IMR-90 (cell line): Measurements from ENCODE around the gene KCNQ2. TPM values are rescaled to one million over a fixed set of nuclear protein-coding genes. Genes with fewer than 3 reads are reported as not detected.

ENCODE experiments used
- ATAC-seq: fragments of 200-7000 bp; cut with Tn5 transposase; 2 replicates; pipeline ENCODE4 v1.9.1; 2020; ENCODE audit warnings: low read depth, mild to moderate bottlenecking, moderate library complexity
- BruUV-seq: library from RNA; stranded (reverse); fragments of 400-500 nt; replicated peaks from 2 replicates; lab custom pipeline; 2021; lab: Mats Ljungman, UMichigan
- CTCF ChIA-PET: fragments of 300-600 bp; formaldehyde crosslinking; extraction: SDS; loops from one replicate; lab custom pipeline; 2021; ENCODE audit warnings: antibody characterized with exemption; lab: Yijun Ruan, JAX
- POLR2A ChIA-PET: fragments of 300-600 bp; sonication (Branson Sonifier 250); formaldehyde crosslinking; loops from one replicate; lab custom pipeline; 2022; ENCODE audit warnings: antibody characterized with exemption; ENCODE audit not compliant: unreplicated experiment; lab: Charles Lee
- DNase-seq: peaks from one replicate; pipeline ENCODE4 v3.0.0; 2013
- H2AFZ ChIP-seq: replicated peaks from 2 replicates; pipeline ENCODE3; 2013; ENCODE audit warnings: low read length, mild to moderate bottlenecking; ENCODE audit not compliant: poor library complexity
- H2AK5ac ChIP-seq: 2 replicates; pipeline ENCODE4 v1.6.1; 2013; ENCODE audit warnings: low read depth, low read length, inconsistent platforms
- H2AK9ac ChIP-seq: replicated peaks from 2 replicates; pipeline ENCODE3; 2013; ENCODE audit warnings: mild to moderate bottlenecking, low read depth, low read length, moderate library complexity; ENCODE audit not compliant: poor library complexity
- H2BK120ac ChIP-seq: 2 replicates; pipeline ENCODE4 v1.6.1; 2013; ENCODE audit warnings: low read depth, low read length, inconsistent platforms
- H2BK15ac ChIP-seq: 3 replicates; pipeline ENCODE4 v1.6.1; 2013; ENCODE audit warnings: low read depth, low read length, inconsistent platforms
- H2BK20ac ChIP-seq: 2 replicates; pipeline ENCODE4 v1.6.1; 2013; ENCODE audit warnings: low read depth, mild to moderate bottlenecking, inconsistent platforms, low read length, moderate library complexity
- H2BK5ac ChIP-seq: 2 replicates; pipeline ENCODE4 v1.6.1; 2013; ENCODE audit warnings: mild to moderate bottlenecking, low read depth, low read length, inconsistent platforms; ENCODE audit not compliant: poor library complexity, severe bottlenecking
- H3K14ac ChIP-seq: replicated peaks from 2 replicates; pipeline ENCODE4 v1.6.1; 2013; ENCODE audit warnings: low read depth, low read length, inconsistent platforms
- H3K18ac ChIP-seq: 2 replicates; pipeline ENCODE4 v1.6.1; 2013; ENCODE audit warnings: low read depth, low read length, control low read depth
- H3K23ac ChIP-seq: 2 replicates; pipeline ENCODE4 v1.6.1; 2013; ENCODE audit warnings: low read depth, low read length, inconsistent platforms
- H3K27ac ChIP-seq: 2 replicates; pipeline ENCODE4 v1.5.1; 2013; ENCODE audit warnings: mild to moderate bottlenecking, control low read depth, low read length; ENCODE audit not compliant: insufficient read depth
- H3K27me3 ChIP-seq: 2 replicates; pipeline ENCODE4 v1.6.1; 2013; ENCODE audit warnings: low read length; ENCODE audit not compliant: control insufficient read depth, insufficient read depth
- H3K36me3 ChIP-seq: 2 replicates; pipeline ENCODE4 v1.6.1; 2013; ENCODE audit warnings: low read length, mixed read lengths; ENCODE audit not compliant: control insufficient read depth, insufficient read depth
- H3K4ac ChIP-seq: 2 replicates; pipeline ENCODE4 v1.6.1; 2013; ENCODE audit warnings: low read depth, low read length, inconsistent platforms
- H3K4me1 ChIP-seq: 2 replicates; pipeline ENCODE4 v1.6.1; 2013; ENCODE audit warnings: low read length, mixed read lengths; ENCODE audit not compliant: control insufficient read depth, insufficient read depth
- H3K4me2 ChIP-seq: 2 replicates; pipeline ENCODE4 v1.6.1; 2013; ENCODE audit warnings: low read depth, mild to moderate bottlenecking, control low read depth, low read length, moderate library complexity
- H3K4me3 ChIP-seq: 2 replicates; pipeline ENCODE4 v1.5.1; 2013; ENCODE audit warnings: low read depth, mild to moderate bottlenecking, control low read depth, low read length, moderate library complexity; ENCODE audit not compliant: insufficient read depth
- H3K56ac ChIP-seq: 2 replicates; pipeline ENCODE4 v1.6.1; 2013; ENCODE audit warnings: low read length, inconsistent platforms; ENCODE audit not compliant: insufficient read depth; ENCODE audit errors: extremely low read depth
- H3K79me1 ChIP-seq, 2 experiments: 2 replicates each; pipeline ENCODE4 v1.6.1; 2013; ENCODE audit warnings: low read length in 2 of 2, inconsistent platforms in 1 of 2, low read depth in 1 of 2
- H3K9ac ChIP-seq: 2 replicates; pipeline ENCODE4 v1.6.1; 2013; ENCODE audit warnings: low read depth, low read length, control low read depth
- H3K9me1 ChIP-seq: 2 replicates; pipeline ENCODE4 v1.6.1; 2013; ENCODE audit warnings: low read length, inconsistent platforms; ENCODE audit not compliant: insufficient read depth
- H3K9me3 ChIP-seq: 2 replicates; pipeline ENCODE4 v1.6.1; 2013; ENCODE audit warnings: low read length; ENCODE audit not compliant: control insufficient read depth, insufficient read depth
- H4K20me1 ChIP-seq: 2 replicates; pipeline ENCODE4 v1.6.1; 2013; ENCODE audit warnings: low read length, inconsistent platforms; ENCODE audit not compliant: insufficient read depth
- H4K5ac ChIP-seq: 2 replicates; pipeline ENCODE4 v1.6.1; 2013; ENCODE audit warnings: mild to moderate bottlenecking, low read depth, low read length, control low read depth
- H4K8ac ChIP-seq, 2 experiments: 2 replicates each; pipeline ENCODE4 v1.6.1; 2013; ENCODE audit warnings: low read depth in 2 of 2, low read length in 2 of 2, control low read depth in 1 of 2, inconsistent platforms in 1 of 2
- H4K91ac ChIP-seq: 2 replicates; pipeline ENCODE4 v1.6.1; 2013; ENCODE audit warnings: low read depth, low read length, inconsistent platforms; ENCODE audit not compliant: insufficient read depth
- BHLHE40 ChIP-seq: fragments of 150-350 bp; IDR thresholded peaks from 2 replicates; pipeline ENCODE4 v1.6.1; 2016; ENCODE audit warnings: mild to moderate bottlenecking, low read depth, low read length
- CEBPB ChIP-seq: IDR thresholded peaks from 2 replicates; pipeline ENCODE4 v1.6.1; 2012; ENCODE audit warnings: low read depth, low read length, improper control_type of control experiment
- CHD1 ChIP-seq: IDR thresholded peaks from 2 replicates; pipeline ENCODE4 v1.6.1; 2012; ENCODE audit warnings: low read depth, low read length, improper control_type of control experiment
- FOS ChIP-seq: fragments of 150-350 bp; IDR thresholded peaks from 2 replicates; pipeline ENCODE4 v1.6.1; 2016; ENCODE audit warnings: low read depth, low read length
- MAFK ChIP-seq: IDR thresholded peaks from 2 replicates; pipeline ENCODE4 v1.6.1; 2012; ENCODE audit warnings: low read depth, low read length, improper control_type of control experiment
- MAZ ChIP-seq: IDR thresholded peaks from 2 replicates; pipeline ENCODE4 v1.6.1; 2012; ENCODE audit warnings: low read depth, mild to moderate bottlenecking, low read length, improper control_type of control experiment, moderate library complexity, borderline replicate concordance
- MXI1 ChIP-seq: IDR thresholded peaks from 2 replicates; pipeline ENCODE4 v1.6.1; 2012; ENCODE audit warnings: low read depth, mild to moderate bottlenecking, low read length, moderate library complexity, borderline replicate concordance
- NFE2L2 ChIP-seq: fragments of 150-350 bp; IDR thresholded peaks from 2 replicates; pipeline ENCODE4 v1.6.1; 2016; ENCODE audit warnings: low read depth, mild to moderate bottlenecking, low read length
- POLR2A ChIP-seq: IDR thresholded peaks from 2 replicates; pipeline ENCODE4 v1.6.1; 2012; ENCODE audit warnings: mild to moderate bottlenecking, low read depth, low read length
- RAD21 ChIP-seq: IDR thresholded peaks from 2 replicates; pipeline ENCODE4 v1.6.1; 2012; ENCODE audit warnings: low read length, improper control_type of control experiment
- RCOR1 ChIP-seq: IDR thresholded peaks from 2 replicates; pipeline ENCODE4 v1.6.1; 2012; ENCODE audit warnings: mild to moderate bottlenecking, low read length, improper control_type of control experiment; ENCODE audit not compliant: insufficient replicate concordance
- RFX5 ChIP-seq: IDR thresholded peaks from 2 replicates; pipeline ENCODE4 v1.8.0; 2012; ENCODE audit warnings: low read depth, mild to moderate bottlenecking, low read length, moderate library complexity
- SMC3 ChIP-seq: fragments of 150-350 bp; IDR thresholded peaks from 2 replicates; pipeline ENCODE4 v1.6.1; 2016; ENCODE audit warnings: low read depth, mild to moderate bottlenecking, antibody characterized with exemption, low read length, moderate library complexity
- WGBS, 2 experiments: methylation state at CpG; one replicate each; pipeline versions ENCODE4 v1.1.5 to v1.1.7; 2013; ENCODE audit warnings: missing lambda C conversion rate in 2 of 2; ENCODE audit not compliant: insufficient read length in 1 of 2; ENCODE audit errors: extremely low coverage in 2 of 2; 5-methylcytosine and 5-hydroxymethylcytosine counted together
- dilution Hi-C: fragments of 300-500 bp; cut with HindIII; formaldehyde crosslinking; loops from one replicate; pipeline ENCODE4 v1.14.3; 2018; ENCODE audit warnings: low sequenced_read_pairs; ENCODE audit not compliant: unreplicated experiment
- in situ Hi-C: fragments of 300-500 bp; cut with MboI; formaldehyde crosslinking; loops from 3 replicates; pipeline ENCODE4 v1.14.3; 2019; ENCODE audit warnings: low sequenced_read_pairs, inconsistent platforms, mixed read lengths
- intact Hi-C: fragments of 100-400 bp; cut with micrococcal nuclease; formaldehyde crosslinking; loops from 2 replicates; pipeline ENCODE4 v1.10.0; 2022
- polyA plus RNA-seq, 3 experiments: library from polyadenylated mRNA; depleted of rRNA; stranded (reverse); fragments of >200 nt; gene quantifications; 2 replicates each; pipeline ENCODE4 v1.2.3, GENCODE V29; 2012; ENCODE audit warnings: low replicate concordance in 1 of 3
- total RNA-seq: library from RNA; depleted of rRNA; stranded (reverse); fragments of >200 nt; gene quantifications from 2 replicates; pipeline ENCODE4 v1.2.3, GENCODE V29; 2012
- TF ChIP-seq, protein P1 (sequence below): fragments of 150-350 bp; IDR thresholded peaks from 2 replicates; pipeline ENCODE4 v1.6.1; 2017; ENCODE audit warnings: mild to moderate bottlenecking, antibody characterized with exemption, low read length, low read depth
- TF ChIP-seq, protein P2 (sequence below): fragments of 150-350 bp; IDR thresholded peaks from 2 replicates; pipeline ENCODE4 v1.6.1; 2016; ENCODE audit warnings: low read depth, mild to moderate bottlenecking, low read length, moderate library complexity, borderline replicate concordance
- TF ChIP-seq, protein P3 (sequence below): conservative IDR thresholded peaks from 2 replicates; pipeline ENCODE4 v1.5.1; 2012; ENCODE audit warnings: mild to moderate bottlenecking, low read depth, low read length, improper control_type of control experiment

KCNQ2 gene
- total and polyA plus RNA-seq, 2 of the 4 experiments (the other 2 are of a cell fraction): 0.02 TPM; not detected in 1

DNA sequence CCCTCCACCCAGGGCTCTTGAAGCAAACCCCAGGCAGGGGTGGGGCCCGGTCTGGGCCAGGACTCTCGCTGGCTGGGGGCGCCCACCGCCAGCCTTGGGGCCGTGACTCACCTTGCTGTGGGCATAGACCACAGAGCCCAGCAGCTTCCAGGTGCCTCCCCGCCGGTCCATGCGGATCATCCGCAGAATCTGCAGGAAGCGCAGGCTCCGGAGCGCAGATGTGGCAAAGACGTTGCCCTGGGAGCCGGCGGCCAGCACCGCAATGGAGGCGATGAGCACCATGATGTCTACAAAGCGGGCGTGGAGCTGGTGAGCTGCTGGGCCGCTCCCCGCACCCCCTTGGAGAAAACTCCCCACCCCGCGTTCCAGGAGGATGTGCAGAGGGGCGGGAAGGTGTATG is 27.9 kb downstream of the KCNQ2 start:
- H3K56ac ChIP-seq: no peak overlapping the region
- no peak overlapping the region for H4K91ac ChIP-seq
- WGBS, 2 experiments: 86% methylated on average over 21 of the region's 24 CpGs; no CpG with 5 or more reads in 1 of the 2 experiments
- no peak overlapping the region for H2AK9ac ChIP-seq
- H3K4me1 ChIP-seq: no peaks in the 10 kb centered on the region
- H3K4me3 ChIP-seq: no peak overlapping the region
- no peaks in the 10 kb centered on the region for H3K9me1 ChIP-seq
- ChIA-PET POLR2A (no interaction called here), CTCF (no interaction called here)
- H3K18ac ChIP-seq: no peak overlapping the region
- H2BK120ac ChIP-seq: no peak overlapping the region
- TF ChIP-seq BHLHE40 (no peak), RAD21 (no peak), CEBPB (no peak), RCOR1 (no peak), FOS (no peak), MAFK (no peak), NFE2L2 (no peak), CHD1 (no peak), MAZ (no peak), POLR2A (no peak), RFX5 (no peak), MXI1 (no peak), SMC3 (no peak)
- TF ChIP-seq, protein P1, sequence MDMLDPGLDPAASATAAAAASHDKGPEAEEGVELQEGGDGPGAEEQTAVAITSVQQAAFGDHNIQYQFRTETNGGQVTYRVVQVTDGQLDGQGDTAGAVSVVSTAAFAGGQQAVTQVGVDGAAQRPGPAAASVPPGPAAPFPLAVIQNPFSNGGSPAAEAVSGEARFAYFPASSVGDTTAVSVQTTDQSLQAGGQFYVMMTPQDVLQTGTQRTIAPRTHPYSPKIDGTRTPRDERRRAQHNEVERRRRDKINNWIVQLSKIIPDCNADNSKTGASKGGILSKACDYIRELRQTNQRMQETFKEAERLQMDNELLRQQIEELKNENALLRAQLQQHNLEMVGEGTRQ: no peak
- TF ChIP-seq, protein P2, sequence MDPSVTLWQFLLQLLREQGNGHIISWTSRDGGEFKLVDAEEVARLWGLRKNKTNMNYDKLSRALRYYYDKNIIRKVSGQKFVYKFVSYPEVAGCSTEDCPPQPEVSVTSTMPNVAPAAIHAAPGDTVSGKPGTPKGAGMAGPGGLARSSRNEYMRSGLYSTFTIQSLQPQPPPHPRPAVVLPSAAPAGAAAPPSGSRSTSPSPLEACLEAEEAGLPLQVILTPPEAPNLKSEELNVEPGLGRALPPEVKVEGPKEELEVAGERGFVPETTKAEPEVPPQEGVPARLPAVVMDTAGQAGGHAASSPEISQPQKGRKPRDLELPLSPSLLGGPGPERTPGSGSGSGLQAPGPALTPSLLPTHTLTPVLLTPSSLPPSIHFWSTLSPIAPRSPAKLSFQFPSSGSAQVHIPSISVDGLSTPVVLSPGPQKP: no peak
- TF ChIP-seq, protein P3, sequence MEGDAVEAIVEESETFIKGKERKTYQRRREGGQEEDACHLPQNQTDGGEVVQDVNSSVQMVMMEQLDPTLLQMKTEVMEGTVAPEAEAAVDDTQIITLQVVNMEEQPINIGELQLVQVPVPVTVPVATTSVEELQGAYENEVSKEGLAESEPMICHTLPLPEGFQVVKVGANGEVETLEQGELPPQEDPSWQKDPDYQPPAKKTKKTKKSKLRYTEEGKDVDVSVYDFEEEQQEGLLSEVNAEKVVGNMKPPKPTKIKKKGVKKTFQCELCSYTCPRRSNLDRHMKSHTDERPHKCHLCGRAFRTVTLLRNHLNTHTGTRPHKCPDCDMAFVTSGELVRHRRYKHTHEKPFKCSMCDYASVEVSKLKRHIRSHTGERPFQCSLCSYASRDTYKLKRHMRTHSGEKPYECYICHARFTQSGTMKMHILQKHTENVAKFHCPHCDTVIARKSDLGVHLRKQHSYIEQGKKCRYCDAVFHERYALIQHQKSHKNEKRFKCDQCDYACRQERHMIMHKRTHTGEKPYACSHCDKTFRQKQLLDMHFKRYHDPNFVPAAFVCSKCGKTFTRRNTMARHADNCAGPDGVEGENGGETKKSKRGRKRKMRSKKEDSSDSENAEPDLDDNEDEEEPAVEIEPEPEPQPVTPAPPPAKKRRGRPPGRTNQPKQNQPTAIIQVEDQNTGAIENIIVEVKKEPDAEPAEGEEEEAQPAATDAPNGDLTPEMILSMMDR: no peak
- no peak overlapping the region for H3K4ac ChIP-seq
- no peak overlapping the region for H3K27ac ChIP-seq
- no peak overlapping the region for H4K5ac ChIP-seq
- no peaks in the 10 kb centered on the region for H3K79me1 ChIP-seq
- intact Hi-C loops (no loop called here), in situ Hi-C loops (no loop called here), dilution Hi-C loops (no loop called here)
- H3K9me3 ChIP-seq: no peaks in the 10 kb centered on the region
- no TSS peak for BruUV-seq
- no peak for ATAC-seq
- H2AFZ ChIP-seq: no peak overlapping the region
- H3K23ac ChIP-seq: no peak overlapping the region
- H2BK20ac ChIP-seq: no peak overlapping the region
- no peak overlapping the region for H2BK15ac ChIP-seq
- H2BK5ac ChIP-seq: no peak overlapping the region
- no peak overlapping the region for H4K8ac ChIP-seq
- H2AK5ac ChIP-seq: no peak overlapping the region
- no peak overlapping the region for H3K4me2 ChIP-seq
- H3K27me3 ChIP-seq: peaks cover 15% of the 10 kb centered on the region; the same call in 1 of the 2 replicates
- no peaks in the 10 kb centered on the region for H4K20me1 ChIP-seq
- H3K9ac ChIP-seq: no peak overlapping the region
- no peaks in the 10 kb centered on the region for H3K36me3 ChIP-seq
- no peak for DNase-seq
- H3K14ac ChIP-seq: no peak overlapping the region
